NCI-H510A treated with DMSO at 0.1 percent for 48 hours (cell line): ENCODE measurements around the gene DNER.
"Not testable (repeated sequence)": the region's sequence is repeated elsewhere in the genome, so short reads cannot be mapped to it uniquely, and the experiment has no call there.

Experiments
- DNase-seq: peaks from one replicate; lab custom pipeline; 2025; lab: John Stamatoyannopoulos, UW

The DNER gene

DNA sequence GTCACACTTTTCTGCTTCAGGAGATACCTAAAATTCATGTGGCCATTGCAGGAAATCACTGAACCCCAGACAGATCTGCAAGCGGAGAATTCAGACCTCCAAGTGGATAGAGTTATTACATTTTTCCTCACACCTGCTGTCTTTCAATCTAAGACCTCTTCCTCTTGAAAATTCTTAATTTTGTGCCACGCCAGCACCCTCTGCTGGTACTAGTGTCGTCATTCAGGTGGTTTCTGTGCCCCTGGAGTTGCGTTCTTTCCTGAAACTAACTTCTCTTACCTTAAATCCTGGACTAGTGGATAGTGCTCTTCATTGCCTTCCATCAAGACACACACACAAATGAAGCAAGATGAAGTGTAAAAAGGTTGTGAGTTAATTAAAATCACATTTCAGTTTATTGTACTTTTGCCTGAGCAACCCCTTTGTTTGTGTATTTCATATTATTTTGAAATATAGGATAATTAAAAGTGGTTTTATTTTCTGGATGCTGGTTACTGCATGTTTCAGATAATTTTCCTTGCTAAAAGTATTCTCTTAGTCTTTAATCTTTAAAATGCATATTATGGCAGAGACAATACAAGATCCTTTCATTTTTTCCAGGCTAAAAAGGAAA, 1.6 kb upstream of the DNER start:
- peak; percentile 88 for DNase-seq

DNA sequence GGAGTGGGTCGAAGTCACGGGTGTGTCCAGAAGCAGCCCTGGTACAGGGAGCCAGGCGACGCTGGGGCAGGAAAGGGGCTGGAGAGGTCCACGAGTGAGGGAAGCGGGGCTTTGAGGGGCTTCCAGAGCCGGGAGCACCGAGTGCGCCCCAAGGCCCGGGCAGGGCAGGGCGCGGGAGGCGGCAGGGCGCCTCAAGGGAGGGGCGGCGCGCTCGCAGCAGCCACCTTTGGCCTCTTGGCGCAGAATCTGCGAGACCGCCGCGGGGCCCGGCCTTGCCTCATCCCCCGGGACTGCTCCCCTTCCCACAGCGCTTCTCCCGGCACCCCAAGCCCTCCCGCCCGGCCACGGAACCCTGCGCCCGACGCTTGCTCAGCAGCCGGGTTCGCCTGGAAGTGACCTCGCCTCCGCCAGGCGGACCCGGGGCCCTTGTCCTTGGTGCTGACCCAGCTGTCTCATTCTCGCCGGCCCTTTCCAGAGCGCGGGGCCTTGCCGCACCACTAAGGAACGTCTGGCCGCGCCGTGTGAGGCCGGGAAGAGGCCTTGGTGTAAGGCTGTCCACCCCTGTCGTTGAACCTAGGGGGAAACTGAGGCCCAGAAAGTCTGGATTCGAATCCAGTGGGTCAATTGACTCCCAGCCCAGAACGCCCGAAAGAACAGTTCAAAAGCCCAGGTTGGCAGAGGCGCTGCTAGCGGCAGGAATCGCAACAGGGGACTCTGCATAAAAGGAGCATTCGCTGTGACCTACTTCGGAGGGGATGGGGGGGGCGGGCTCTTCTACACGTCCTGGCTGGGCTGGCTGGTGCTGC, 584 bp upstream of the DNER start:
- DNase-seq: peak; percentile 76

- peak; percentile 78 for DNase-seq
These were observed 830 bp downstream of the DNER start for GRCh38 chr2:229713371-229714079.

DNA sequence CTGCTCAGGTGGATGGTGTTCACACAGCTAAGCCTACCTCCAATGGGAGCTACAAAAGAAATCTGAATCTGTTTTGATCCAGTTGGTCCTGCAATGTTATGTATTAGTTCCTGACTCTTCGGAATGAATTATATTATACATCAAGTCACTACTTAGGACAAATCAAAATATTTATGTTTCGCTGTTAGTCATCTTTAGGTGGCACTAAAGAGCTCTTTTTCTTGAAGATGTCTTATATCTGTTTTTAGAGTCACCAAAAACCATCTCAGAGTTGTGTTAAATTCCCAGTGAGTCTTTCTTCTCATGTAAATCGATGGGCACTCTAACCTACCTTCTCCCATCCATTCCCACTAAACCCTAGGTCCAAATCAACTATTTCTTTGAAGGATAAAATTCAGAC, 2.2 kb downstream of the DNER start:
- peak; percentile 10 for DNase-seq

GRCh38 chr2:229708335-229708734, 6.0 kb downstream of the DNER start:
- DNase-seq: no peak

DNA sequence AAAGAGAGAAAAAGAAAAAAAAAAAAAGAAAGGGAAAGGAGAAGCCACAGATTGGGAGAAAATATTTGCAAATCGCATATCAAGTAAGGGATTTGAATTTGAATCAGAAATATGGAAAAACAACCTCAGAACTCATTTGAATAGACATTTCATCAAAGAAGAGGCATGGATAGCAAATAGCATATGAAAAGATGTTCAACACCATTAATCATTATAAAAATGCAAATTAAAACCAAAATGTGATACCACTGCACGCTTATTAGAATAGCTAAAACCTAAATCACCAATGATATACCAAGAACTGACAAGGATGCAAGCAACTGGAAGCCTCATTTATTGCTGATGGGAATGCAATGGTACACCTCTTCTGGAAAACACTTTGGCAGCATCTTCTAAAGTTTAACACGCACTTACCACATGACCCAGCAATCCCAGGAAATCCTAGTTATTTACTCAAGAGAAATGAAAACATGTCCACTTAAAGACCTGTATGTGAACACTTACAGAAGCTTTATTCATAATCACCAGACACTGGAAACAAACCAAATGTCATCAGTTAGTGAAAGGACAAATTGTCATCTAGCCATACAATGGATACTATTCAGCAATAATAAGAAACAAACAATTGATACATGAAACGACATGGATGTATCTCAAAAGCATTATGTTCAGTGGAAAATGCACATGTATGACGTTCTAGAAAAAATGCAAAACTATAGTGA, 10.3 kb downstream of the DNER start:
- no peak for DNase-seq

GRCh38 chr2:229701716-229702115, 12.6 kb downstream of the DNER start:
- no peak for DNase-seq

DNA sequence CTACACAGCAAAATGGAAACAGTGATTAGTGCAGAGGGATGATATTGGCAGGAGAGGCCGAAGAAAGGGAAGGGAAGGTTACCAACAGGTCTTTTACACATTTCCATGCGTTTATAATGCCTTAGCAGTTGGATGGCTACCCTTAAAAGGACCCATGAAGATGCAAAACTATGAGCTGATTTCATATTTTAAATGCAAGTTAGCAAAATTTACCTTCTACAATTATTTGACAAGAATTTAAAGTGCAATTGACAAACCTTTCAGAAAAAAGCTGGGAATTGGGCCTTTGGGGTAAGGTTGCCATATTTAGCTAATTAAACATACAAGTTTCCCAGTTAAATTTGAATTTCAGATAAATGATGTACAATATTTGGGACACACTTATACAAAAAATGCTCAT, 13.3 kb downstream of the DNER start:
- DNase-seq: no peak

- no peak for DNase-seq
These were observed 18.4 kb downstream of the DNER start for GRCh38 chr2:229695961-229696360.

- not testable (repeated sequence) for DNase-seq
These were observed 20.5 kb downstream of the DNER start for GRCh38 chr2:229693845-229694244.

- DNase-seq: no peak
These were observed 22.7 kb downstream of the DNER start for GRCh38 chr2:229691631-229692030.

- DNase-seq: no peak
These were observed 25.0 kb downstream of the DNER start for GRCh38 chr2:229689307-229689839.

DNA sequence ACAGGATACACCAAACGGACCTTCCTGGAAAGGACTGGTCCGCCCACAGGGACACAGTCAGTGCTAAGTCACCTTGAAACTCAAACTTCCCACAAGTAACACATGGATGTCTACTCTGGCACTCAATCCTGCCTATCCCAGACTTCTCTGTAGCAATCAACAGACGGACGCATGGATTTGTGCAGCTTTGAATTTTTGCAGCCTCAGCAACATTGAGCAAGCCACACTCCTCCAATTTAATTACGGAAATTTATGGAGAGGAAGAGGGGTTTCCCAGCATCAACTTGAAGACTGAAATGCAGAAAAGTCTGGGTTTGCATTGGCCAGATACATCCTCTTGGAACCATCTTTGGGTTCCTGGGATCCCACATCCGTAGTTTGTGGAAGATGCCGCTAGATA, 26.2 kb downstream of the DNER start:
- no peak for DNase-seq

DNA sequence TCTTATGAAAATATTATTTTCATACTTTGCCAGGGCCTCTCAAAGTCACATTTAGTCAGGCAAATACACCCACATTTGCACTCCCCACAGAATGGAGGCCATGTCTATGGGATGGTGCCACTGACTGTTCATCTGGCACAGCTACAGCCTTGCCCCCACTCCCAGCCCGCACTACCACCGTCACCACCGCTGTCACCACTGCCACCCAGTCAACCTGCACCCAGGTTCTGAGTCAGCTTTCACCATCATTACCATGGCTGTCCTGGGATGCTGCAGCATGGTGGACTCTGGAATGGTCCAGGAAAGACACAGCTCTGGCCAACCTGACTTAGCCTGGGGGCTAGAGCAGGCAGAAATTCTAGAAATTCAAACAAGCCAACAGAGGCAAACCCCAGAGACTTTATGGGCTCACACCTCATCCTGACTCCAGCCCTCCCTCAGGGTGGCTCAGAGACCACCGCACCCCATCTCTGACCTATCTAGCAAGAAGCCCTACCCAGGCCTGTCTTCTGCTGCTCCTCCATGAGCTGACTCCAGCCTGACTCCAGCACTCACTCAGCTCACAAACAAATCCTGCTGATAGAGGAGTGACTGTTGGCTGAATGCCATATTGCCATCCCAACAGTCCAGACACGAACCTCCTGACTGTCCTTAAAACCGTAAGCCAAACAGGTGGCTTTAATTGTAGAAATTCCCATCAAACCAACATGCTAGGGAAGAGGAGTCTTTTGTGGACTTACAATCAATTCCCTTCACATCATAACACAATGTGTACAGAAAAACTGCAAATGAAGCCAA, 28.0 kb downstream of the DNER start:
- peak; percentile 49 for DNase-seq

DNA sequence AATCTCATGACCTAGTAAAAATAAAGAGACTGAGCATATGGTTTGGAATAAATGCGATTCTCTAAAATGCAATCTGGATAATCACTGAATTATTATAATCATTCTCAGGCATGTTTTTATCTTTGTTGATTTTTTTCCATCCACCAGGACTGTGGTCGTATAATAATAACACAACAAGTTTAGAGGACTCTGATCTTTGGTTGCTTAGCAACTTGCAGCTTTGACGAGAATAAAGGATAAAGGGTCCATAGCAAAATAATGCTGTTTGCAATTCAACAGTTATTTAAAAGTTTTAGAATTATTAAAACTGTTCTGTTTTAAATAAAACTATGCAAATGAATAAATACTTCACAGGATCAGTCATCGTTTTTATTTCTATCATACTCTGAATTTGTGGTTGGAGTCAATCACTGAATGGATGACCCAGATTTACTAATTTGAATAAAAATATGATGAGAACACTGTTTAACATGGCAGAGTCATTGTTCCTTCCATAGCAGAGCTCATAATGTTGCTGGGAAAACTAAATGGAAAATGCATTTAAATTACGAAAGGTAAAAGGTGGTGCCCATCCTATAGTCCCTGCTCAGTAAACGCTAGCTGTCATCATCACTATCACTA, 29.3 kb downstream of the DNER start:
- no peak for DNase-seq

DNA sequence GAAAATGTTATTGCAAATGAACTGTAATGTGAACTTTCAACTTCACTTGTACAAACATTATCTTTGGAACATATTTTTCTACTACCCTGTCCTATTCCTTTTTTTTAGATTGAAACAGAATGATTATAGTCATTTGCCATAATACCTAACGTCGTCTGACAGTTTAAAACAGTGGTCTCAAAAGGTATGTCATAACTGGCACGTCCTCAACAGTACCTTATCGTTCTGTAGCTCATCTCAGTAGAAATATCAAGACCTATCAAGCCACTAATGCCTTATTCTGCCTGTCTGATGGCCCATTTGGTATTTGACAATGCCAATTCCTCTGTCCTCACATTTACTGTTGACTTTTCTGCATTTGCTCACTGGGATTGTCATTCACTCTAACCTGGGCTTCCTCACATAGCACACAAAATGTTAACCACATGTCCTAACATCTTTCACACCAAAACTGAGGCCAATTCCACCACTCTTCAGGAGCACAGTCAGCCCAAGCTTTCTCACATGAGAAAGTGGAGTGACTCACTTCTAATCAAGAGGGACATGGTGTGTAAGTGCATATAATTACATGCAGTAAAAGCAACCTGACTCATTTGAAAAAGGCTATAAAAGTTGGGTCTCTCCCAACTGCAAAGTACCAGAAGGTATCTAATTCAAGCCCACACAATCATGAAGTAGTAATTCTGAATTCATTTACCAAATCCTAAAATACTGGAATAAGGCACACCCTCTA, 34.8 kb downstream of the DNER start:
- no peak for DNase-seq

DNA sequence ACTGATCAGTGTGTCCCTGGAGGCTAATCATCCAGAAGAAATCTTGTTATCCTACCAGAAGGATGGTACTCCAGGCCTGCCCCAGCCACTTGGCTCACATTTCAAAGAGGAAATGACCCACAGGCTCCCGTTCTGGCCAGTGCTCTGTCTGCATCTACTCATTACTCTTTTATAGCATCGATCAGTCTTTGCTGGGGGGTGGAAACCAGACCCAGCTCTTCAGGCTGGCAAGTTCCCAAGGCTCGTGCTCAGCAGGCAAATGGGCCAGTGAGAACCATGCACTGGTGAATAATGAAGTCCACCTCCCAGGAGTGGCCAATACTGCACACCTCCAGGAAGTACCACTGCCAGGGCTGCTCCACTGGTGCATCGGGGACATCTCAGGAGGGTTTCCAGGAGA, 38.8 kb downstream of the DNER start:
- peak; percentile 50 for DNase-seq

DNA sequence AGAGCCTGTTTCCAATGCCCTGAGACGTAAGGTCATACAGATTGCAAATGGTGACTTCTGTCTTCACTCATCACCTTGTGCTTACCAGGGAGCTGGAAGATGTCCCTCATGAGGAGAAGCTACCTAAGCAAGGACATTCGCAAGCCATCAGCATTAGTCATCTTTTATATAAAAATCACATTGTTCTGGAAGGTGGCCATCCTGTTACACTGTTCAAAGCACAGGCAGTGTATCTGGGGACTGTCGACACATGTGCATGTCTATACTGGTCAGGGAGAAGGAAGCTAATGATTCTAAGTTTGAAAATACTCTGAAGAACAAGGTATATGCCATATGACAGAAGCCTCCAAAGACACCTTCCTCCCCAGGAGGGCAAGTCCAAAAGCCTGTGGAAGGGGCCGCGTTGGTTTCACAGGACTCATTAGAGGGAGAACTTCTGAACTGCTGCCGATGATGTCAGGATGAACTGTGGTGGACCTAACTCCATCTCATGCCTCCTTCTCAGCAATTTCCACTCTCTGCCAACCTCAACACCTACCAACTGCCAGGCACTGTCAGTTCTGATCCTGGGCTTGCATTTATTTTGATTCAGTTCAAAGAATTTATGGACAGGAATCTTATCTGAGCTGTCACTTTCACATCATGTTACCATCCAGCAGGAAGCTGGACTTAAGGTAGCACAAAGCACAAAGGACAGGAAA, 39.4 kb downstream of the DNER start:
- no peak for DNase-seq

- DNase-seq: no peak
These were observed 40.7 kb downstream of the DNER start for GRCh38 chr2:229673676-229674075.

DNA sequence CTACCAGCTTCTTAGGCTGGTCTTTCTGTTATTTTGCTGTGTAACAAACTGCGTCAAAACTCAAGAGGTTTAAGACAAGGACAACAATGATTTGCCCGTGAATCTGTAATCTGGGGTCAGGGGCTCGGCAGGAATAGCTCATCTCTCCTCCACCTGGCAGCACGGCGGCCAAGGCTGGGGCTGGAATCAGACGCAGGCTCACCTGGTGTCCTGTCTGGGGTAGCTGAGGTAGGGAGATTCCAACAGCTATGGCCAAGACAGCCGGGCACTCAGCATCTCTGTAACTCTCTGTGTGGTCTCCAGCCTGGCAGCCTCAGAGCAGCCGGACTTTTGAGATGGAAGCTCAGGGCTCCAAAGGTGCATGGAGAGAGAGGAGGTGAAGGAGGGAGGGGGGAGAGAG, 42.3 kb downstream of the DNER start:
- no peak for DNase-seq
